ENCODE results near the gene ADM2. TPM values are rescaled to one million over a fixed set of nuclear protein-coding genes. Genes with fewer than 3 reads are reported as not detected.

Gene ADM2
- total RNA-seq, 1 donor from 2014 or later, result 3.4 TPM

GRCh38 chr22:50445071-50445879 lies 36.1 kb upstream of the ADM2 start:
- DNase-seq (ENCODE audit: low read depth), result no peak

- DNase-seq (ENCODE audit: low read depth), result no peak
Measured at GRCh38 chr22:50445880-50446707, 35.2 kb upstream of the ADM2 start.

- no peak for DNase-seq (ENCODE audit: low read depth)
Measured at GRCh38 chr22:50446708-50447575, 34.4 kb upstream of the ADM2 start.

- DNase-seq (ENCODE audit: low read depth), result no peak
Measured at GRCh38 chr22:50447576-50448551, 33.5 kb upstream of the ADM2 start.

GRCh38 chr22:50452649-50453048 lies 28.7 kb upstream of the ADM2 start:
- DNase-seq (ENCODE audit: low read depth), result no peak

- DNase-seq (ENCODE audit: low read depth), result no peak
Measured at GRCh38 chr22:50454556-50455075, 26.7 kb upstream of the ADM2 start.

- DNase-seq (ENCODE audit: low read depth), result no peak
Measured at GRCh38 chr22:50455201-50455600, 26.1 kb upstream of the ADM2 start.

GRCh38 chr22:50456026-50456425 lies 25.3 kb upstream of the ADM2 start:
- DNase-seq (ENCODE audit: low read depth), result no peak

- DNase-seq (ENCODE audit: low read depth), result no peak
Measured at GRCh38 chr22:50456466-50457234, 24.7 kb upstream of the ADM2 start.

GRCh38 chr22:50459016-50459415 lies 22.3 kb upstream of the ADM2 start:
- DNase-seq (ENCODE audit: low read depth), result no peak

- DNase-seq (ENCODE audit: low read depth), result no peak
Measured at GRCh38 chr22:50459496-50460140, 21.7 kb upstream of the ADM2 start.

GRCh38 chr22:50460938-50461337 lies 20.4 kb upstream of the ADM2 start:
- DNase-seq (ENCODE audit: low read depth), result no peak

- no peak for DNase-seq (ENCODE audit: low read depth)
Measured at GRCh38 chr22:50461536-50461935, 19.8 kb upstream of the ADM2 start.

- no peak for DNase-seq (ENCODE audit: low read depth)
Measured at GRCh38 chr22:50461979-50462540, 19.3 kb upstream of the ADM2 start.

- DNase-seq (ENCODE audit: low read depth), result no peak
Measured at GRCh38 chr22:50463188-50463900, 18.0 kb upstream of the ADM2 start.

- no peak for DNase-seq (ENCODE audit: low read depth)
Measured at GRCh38 chr22:50464451-50464850, 16.9 kb upstream of the ADM2 start.

- DNase-seq (ENCODE audit: low read depth), result no peak
Measured at GRCh38 chr22:50465066-50465930, 16.0 kb upstream of the ADM2 start.
